ENCODE data around the gene TRABD2B.

Gene TRABD2B

DNA sequence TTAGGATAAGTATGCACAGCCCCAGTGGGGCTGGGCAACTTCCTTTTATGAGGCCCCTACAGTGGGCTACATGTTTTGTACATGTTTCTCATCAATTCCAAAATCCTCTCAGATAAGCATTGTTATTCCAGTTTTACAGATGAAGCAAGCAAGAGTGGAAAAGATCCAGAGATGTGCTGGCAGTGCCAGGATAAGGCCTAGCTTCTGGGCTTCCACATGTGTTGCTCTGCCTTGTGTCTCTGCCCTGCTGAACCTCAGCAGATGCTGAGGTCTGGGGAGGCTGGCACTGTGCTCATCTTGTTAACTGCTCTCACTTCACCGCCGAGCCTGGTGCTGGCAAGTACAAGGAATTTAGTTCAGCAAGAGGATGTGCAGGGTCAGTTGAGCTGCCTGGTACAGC lies 202.1 kb downstream of the TRABD2B start:
- TF ChIP-seq FOXP2 (optimal IDR thresholded peaks at IDR 0.05; ENCODE audit: borderline replicate concordance, extremely low read depth, extremely low read length, insufficient read depth) (no peak), TAF1 (IDR thresholded peaks at IDR 0.05; ENCODE audit: borderline replicate concordance, insufficient read depth, low read length) (no peak), POLR2AphosphoS5 (IDR thresholded peaks at IDR 0.05; ENCODE audit: low read depth, low read length) (no peak), SIN3A (IDR thresholded peaks at IDR 0.05; ENCODE audit: borderline replicate concordance, insufficient read depth, low read length) (no peak)
- TF ChIP-seq, protein P1, sequence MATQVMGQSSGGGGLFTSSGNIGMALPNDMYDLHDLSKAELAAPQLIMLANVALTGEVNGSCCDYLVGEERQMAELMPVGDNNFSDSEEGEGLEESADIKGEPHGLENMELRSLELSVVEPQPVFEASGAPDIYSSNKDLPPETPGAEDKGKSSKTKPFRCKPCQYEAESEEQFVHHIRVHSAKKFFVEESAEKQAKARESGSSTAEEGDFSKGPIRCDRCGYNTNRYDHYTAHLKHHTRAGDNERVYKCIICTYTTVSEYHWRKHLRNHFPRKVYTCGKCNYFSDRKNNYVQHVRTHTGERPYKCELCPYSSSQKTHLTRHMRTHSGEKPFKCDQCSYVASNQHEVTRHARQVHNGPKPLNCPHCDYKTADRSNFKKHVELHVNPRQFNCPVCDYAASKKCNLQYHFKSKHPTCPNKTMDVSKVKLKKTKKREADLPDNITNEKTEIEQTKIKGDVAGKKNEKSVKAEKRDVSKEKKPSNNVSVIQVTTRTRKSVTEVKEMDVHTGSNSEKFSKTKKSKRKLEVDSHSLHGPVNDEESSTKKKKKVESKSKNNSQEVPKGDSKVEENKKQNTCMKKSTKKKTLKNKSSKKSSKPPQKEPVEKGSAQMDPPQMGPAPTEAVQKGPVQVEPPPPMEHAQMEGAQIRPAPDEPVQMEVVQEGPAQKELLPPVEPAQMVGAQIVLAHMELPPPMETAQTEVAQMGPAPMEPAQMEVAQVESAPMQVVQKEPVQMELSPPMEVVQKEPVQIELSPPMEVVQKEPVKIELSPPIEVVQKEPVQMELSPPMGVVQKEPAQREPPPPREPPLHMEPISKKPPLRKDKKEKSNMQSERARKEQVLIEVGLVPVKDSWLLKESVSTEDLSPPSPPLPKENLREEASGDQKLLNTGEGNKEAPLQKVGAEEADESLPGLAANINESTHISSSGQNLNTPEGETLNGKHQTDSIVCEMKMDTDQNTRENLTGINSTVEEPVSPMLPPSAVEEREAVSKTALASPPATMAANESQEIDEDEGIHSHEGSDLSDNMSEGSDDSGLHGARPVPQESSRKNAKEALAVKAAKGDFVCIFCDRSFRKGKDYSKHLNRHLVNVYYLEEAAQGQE (IDR thresholded peaks at IDR 0.05; ENCODE audit: insufficient read depth in 1 of 2, low read depth in 2 of 2, low read length in 2 of 2), result no peak

DNA sequence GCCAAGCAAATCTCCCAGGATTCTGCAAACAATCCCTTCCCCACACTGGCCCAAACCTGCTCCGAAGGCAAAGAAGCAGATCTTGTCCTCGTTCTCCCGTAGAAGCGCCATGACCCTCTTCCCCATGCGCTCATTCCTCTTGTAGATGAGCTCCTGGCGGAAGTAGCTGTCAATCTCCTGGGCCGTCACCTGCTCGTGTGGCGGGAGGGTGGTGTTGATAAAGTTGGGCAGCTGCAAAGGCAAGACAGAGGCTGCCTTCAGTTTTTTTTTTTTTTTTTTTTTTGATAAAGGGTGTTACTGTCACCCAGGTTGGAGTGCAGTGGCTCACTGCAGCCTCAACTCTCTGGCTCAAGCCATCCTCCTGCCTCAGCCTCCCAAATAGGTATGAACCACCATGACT lies 202.7 kb downstream of the TRABD2B start:
- TF ChIP-seq FOXP2 (optimal IDR thresholded peaks at IDR 0.05; ENCODE audit: borderline replicate concordance, extremely low read depth, extremely low read length, insufficient read depth), result no peak
- TF ChIP-seq TAF1 (IDR thresholded peaks at IDR 0.05; ENCODE audit: borderline replicate concordance, insufficient read depth, low read length), result no peak
- no peak for TF ChIP-seq POLR2AphosphoS5 (IDR thresholded peaks at IDR 0.05; ENCODE audit: low read depth, low read length)
- TF ChIP-seq SIN3A (IDR thresholded peaks at IDR 0.05; ENCODE audit: borderline replicate concordance, insufficient read depth, low read length), result no peak
- TF ChIP-seq, protein P1 (IDR thresholded peaks at IDR 0.05; ENCODE audit: insufficient read depth in 1 of 2, low read depth in 2 of 2, low read length in 2 of 2), result no peak

DNA sequence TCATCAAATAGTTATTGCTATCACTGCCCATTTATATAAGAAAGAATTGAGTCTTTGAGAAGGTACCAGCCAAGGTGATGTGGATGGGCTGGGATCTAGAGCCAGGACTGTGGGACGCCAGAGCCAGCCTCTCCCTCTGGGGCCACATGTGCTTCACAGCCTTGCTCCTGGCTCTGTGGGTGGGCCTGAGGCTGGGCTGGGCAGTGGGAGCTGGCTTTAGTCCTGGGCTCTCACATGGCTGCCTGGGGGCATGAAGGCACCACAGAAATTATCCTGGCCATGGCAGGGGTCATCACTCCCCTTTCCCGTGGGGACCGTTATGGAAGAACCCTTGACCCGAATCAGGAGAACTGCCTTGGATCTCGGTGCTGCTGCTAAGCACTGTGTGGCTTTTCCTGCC lies 203.1 kb downstream of the TRABD2B start:
- TF ChIP-seq, protein P1 (IDR thresholded peaks at IDR 0.05; ENCODE audit: insufficient read depth in 1 of 2, low read depth in 2 of 2, low read length in 2 of 2), result no peak
- TF ChIP-seq FOXP2 (optimal IDR thresholded peaks at IDR 0.05; ENCODE audit: borderline replicate concordance, extremely low read depth, extremely low read length, insufficient read depth) (no peak), SIN3A (IDR thresholded peaks at IDR 0.05; ENCODE audit: borderline replicate concordance, insufficient read depth, low read length) (no peak), TAF1 (IDR thresholded peaks at IDR 0.05; ENCODE audit: borderline replicate concordance, insufficient read depth, low read length) (no peak), POLR2AphosphoS5 (IDR thresholded peaks at IDR 0.05; ENCODE audit: low read depth, low read length) (no peak)

DNA sequence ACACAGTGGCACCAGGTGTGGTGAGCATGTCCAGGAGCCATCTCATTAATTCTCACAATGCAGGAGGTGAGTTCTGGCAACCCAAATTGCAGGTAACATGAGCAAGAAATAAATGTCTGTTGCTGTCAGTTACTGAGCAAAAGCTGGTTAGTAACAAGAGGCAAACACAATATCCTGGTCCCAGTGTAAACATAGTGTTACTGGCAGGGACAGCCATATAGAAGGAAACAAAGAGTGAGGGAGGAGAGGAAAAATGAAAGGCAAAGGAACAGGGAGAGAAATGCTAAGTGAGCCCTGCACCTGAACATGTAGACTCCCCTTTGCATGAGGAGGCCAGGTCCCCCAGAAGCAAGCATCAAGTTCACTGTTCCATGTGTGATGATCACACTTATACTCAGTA lies 203.6 kb downstream of the TRABD2B start:
- TF ChIP-seq SIN3A (IDR thresholded peaks at IDR 0.05; ENCODE audit: borderline replicate concordance, insufficient read depth, low read length), result no peak
- TF ChIP-seq TAF1 (IDR thresholded peaks at IDR 0.05; ENCODE audit: borderline replicate concordance, insufficient read depth, low read length), result no peak
- TF ChIP-seq, protein P1 (IDR thresholded peaks at IDR 0.05; ENCODE audit: insufficient read depth in 1 of 2, low read depth in 2 of 2, low read length in 2 of 2), result no peak
- no peak for TF ChIP-seq FOXP2 (optimal IDR thresholded peaks at IDR 0.05; ENCODE audit: borderline replicate concordance, extremely low read depth, extremely low read length, insufficient read depth)
- TF ChIP-seq POLR2AphosphoS5 (IDR thresholded peaks at IDR 0.05; ENCODE audit: low read depth, low read length), result no peak

DNA sequence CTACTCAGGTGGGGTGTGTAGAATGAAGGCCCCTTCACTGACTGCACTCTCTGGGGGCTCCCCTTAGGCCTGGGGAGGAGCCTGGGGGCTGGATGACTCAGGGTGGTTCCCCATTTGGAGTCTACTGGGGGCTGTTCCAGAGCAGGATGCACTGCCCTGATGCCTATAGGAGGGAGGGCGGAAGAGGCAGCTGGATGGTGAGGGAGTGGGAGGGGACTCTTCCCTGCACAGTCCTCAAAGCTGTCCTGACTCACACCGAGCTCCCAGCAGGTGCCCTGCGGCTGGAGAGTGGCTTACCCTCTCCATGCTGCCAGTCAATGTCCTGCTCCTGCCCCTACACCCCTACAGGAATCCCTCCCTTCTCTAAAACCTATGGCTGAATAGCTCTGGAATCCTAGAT lies 204.4 kb downstream of the TRABD2B start:
- no peak for TF ChIP-seq SIN3A (IDR thresholded peaks at IDR 0.05; ENCODE audit: borderline replicate concordance, insufficient read depth, low read length)

All from PFSK-1 (cell line).